HL-60 (cell line): ENCODE results near the gene A4GALT.

Experiments used
- DNase-seq, 2 experiments: peaks; one replicate each; pipeline ENCODE4 v3.0.0-alpha.2; 2010 to 2020; ENCODE audit warnings: low read depth in 1 of 2, low spot score in 1 of 2
- H3K27ac ChIP-seq: fragments of 250-450 bp; sonication (Bioruptor Pico); replicated peaks from 2 replicates; pipeline ENCODE4 v1.5.1; 2020; ENCODE audit warnings: mild to moderate bottlenecking, moderate library complexity
- H3K27me3 ChIP-seq: fragments of 250-450 bp; sonication (Bioruptor Pico); 2 replicates; pipeline ENCODE4 v1.5.1; 2021; ENCODE audit warnings: mild to moderate bottlenecking, moderate library complexity; ENCODE audit not compliant: insufficient read depth, poor library complexity, severe bottlenecking
- H3K4me3 ChIP-seq: replicated peaks from 2 replicates; pipeline ENCODE4 v1.5.1; 2011; ENCODE audit warnings: mild to moderate bottlenecking, control low read depth, low read length; ENCODE audit not compliant: insufficient read depth
- GABPA ChIP-seq: IDR thresholded peaks from 2 replicates; pipeline ENCODE4 v1.6.1; 2012; ENCODE audit warnings: low read depth
- POLR2AphosphoS5 ChIP-seq: IDR thresholded peaks from 2 replicates; pipeline ENCODE4 v1.6.1; 2012; ENCODE audit warnings: low read depth
- SPI1 ChIP-seq: IDR thresholded peaks from 2 replicates; pipeline ENCODE4 v1.6.1; 2012; ENCODE audit warnings: low read depth, mild to moderate bottlenecking, borderline replicate concordance
- TF ChIP-seq, protein P1 (sequence below): IDR thresholded peaks from 2 replicates; pipeline ENCODE4 v1.6.1; 2012; ENCODE audit warnings: low read depth; ENCODE audit not compliant: insufficient replicate concordance
- TF ChIP-seq, protein P2 (sequence below): IDR thresholded peaks from one replicate; pipeline ENCODE4 v1.5.1; 2011; ENCODE audit warnings: low read length, control low read depth, inconsistent platforms; ENCODE audit not compliant: insufficient read depth

A4GALT gene

DNA sequence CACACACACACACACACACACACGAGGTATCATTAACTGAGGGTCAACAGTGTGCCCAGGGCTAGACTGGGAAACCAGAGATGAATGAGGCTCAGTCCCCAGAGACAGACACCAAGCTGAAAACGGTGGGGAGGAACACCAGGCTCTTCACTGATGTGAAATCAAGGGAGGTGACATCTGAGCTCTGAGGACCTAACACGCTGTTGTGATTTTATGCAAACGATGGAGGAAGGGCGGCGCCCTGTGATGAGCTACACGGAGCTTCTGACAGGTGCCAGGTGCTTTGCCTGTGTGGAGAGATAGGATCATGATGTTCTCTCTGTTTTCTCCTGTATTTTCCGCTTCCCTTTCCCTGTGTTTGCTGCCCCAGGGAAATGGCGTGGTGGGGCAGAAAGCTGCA lies 65.0 kb downstream of the A4GALT start:
- no peak overlapping the region for H3K27ac ChIP-seq
- no peaks in the 10 kb centered on the region for H3K27me3 ChIP-seq
- H3K4me3 ChIP-seq = no peak overlapping the region
- DNase-seq = no peak
- TF ChIP-seq POLR2AphosphoS5 (no peak), GABPA (no peak)

DNA sequence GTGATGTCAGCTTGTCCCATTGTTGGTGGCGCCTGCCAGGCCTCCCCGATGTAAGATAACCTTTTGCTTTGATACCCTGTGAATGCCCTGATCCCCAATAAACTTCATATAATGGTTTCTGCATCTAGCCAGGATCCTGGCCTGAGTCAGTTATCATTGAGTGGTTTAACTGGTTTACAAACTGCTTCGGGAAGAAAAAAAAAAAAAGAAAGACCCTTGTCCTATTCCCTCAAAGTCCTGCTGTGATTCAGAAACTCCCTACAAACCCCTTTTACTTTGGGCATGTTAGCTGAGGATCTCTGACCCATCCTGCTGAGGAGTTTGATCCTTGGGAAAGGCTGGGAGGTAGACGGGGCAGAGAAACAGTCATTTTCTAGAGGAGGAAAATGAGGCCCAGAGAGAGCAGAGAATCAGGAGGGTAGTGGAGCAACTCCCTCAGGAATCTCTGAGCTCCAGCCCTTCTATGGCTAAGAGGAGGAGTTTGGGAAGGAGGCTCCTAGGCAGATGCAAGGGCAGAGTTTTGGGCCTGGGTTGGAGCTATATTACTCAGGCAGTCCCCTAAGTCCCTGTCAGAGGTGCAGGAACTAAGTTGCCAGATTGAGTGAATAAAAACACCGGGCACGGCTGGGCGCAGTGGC lies 66.1 kb downstream of the A4GALT start:
- no peak overlapping the region for H3K27ac ChIP-seq
- DNase-seq = no peak
- no peak for TF ChIP-seq GABPA
- H3K27me3 ChIP-seq = no peaks in the 10 kb centered on the region
- no peak overlapping the region for H3K4me3 ChIP-seq

DNA sequence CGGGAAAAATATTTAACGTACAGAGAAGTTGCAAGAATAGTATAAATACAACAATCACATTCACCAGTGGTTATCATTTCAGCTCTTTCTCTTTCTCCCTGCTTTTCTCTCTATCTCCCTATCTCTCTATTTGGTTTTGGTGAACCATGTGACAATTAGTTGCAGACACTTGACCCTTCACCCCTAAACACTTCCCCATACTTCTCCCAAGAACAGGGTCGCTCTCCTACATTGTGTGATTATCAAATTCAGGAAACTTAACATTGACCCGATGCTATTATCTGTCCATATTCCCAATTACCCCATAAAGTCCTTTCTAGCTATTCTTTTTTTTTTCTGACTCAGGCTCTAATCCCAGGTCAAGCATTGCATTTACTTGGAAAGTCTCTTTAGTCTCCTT lies 66.7 kb downstream of the A4GALT start:
- H3K27ac ChIP-seq = no peak overlapping the region

DNA sequence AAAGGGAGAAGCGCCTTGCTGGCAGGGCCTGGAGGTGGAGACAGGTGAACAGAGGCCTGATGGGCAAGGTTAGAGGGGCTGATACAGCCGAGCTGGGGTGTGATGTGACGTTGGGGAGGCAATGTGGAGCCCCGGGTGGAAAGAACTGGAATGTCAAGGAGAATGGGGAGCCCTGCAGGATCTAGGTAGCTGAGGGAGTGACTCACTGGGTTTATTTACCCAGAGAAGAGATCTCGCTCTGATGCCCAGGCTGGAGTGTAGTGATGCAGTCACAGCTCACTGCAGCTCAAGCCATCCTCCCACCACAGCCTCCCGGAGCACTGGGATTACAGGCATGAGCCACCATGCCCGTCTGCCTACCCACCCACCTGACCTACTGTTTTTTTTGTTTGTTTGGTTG lies 69.5 kb downstream of the A4GALT start:
- Histone ChIP-seq H3K27me3 (no peaks in the 10 kb centered on the region), H3K4me3 (no peak overlapping the region), H3K27ac (no peak overlapping the region)
- DNase-seq = no peak
- TF ChIP-seq POLR2AphosphoS5 = no peak
- TF ChIP-seq, protein P1, sequence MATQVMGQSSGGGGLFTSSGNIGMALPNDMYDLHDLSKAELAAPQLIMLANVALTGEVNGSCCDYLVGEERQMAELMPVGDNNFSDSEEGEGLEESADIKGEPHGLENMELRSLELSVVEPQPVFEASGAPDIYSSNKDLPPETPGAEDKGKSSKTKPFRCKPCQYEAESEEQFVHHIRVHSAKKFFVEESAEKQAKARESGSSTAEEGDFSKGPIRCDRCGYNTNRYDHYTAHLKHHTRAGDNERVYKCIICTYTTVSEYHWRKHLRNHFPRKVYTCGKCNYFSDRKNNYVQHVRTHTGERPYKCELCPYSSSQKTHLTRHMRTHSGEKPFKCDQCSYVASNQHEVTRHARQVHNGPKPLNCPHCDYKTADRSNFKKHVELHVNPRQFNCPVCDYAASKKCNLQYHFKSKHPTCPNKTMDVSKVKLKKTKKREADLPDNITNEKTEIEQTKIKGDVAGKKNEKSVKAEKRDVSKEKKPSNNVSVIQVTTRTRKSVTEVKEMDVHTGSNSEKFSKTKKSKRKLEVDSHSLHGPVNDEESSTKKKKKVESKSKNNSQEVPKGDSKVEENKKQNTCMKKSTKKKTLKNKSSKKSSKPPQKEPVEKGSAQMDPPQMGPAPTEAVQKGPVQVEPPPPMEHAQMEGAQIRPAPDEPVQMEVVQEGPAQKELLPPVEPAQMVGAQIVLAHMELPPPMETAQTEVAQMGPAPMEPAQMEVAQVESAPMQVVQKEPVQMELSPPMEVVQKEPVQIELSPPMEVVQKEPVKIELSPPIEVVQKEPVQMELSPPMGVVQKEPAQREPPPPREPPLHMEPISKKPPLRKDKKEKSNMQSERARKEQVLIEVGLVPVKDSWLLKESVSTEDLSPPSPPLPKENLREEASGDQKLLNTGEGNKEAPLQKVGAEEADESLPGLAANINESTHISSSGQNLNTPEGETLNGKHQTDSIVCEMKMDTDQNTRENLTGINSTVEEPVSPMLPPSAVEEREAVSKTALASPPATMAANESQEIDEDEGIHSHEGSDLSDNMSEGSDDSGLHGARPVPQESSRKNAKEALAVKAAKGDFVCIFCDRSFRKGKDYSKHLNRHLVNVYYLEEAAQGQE = no peak
- TF ChIP-seq SPI1 = no peak
- TF ChIP-seq, protein P2, sequence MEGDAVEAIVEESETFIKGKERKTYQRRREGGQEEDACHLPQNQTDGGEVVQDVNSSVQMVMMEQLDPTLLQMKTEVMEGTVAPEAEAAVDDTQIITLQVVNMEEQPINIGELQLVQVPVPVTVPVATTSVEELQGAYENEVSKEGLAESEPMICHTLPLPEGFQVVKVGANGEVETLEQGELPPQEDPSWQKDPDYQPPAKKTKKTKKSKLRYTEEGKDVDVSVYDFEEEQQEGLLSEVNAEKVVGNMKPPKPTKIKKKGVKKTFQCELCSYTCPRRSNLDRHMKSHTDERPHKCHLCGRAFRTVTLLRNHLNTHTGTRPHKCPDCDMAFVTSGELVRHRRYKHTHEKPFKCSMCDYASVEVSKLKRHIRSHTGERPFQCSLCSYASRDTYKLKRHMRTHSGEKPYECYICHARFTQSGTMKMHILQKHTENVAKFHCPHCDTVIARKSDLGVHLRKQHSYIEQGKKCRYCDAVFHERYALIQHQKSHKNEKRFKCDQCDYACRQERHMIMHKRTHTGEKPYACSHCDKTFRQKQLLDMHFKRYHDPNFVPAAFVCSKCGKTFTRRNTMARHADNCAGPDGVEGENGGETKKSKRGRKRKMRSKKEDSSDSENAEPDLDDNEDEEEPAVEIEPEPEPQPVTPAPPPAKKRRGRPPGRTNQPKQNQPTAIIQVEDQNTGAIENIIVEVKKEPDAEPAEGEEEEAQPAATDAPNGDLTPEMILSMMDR = no peak
- no peak for TF ChIP-seq GABPA

More for the DNA sequence above, 66.7 kb downstream of the A4GALT start:
- Histone ChIP-seq H3K27me3 (no peaks in the 10 kb centered on the region), H3K4me3 (no peak overlapping the region)
- DNase-seq = no peak
- TF ChIP-seq POLR2AphosphoS5 = no peak
- TF ChIP-seq SPI1 = no peak
- TF ChIP-seq, protein P1 = no peak
- no peak for TF ChIP-seq GABPA
- TF ChIP-seq, protein P2 = no peak
